Right atrium auricular region (tissue), 2 donors: Measurements from ENCODE around the gene SLC39A11. TPM values are rescaled to one million over a fixed set of nuclear protein-coding genes. Genes with fewer than 3 reads are reported as not detected.

Experiments
- DNase-seq: peaks from one replicate; pipeline ENCODE4 v3.0.0-alpha.2; 2019; ENCODE audit warnings: low spot score
- H3K27ac ChIP-seq, 2 donors: fragments of 200-600 bp; sonication (generic); 1 replicate in 1 of 2; 2 replicates in 1 of 2; pipeline ENCODE4 v1.5.1; 2016 to 2019
- H3K27me3 ChIP-seq, 2 donors: fragments of 200-600 bp; sonication (generic); one replicate each; pipeline versions ENCODE4 v1.5.1 to v1.6.0; 2017 to 2019
- H3K36me3 ChIP-seq: fragments of 200-600 bp; sonication (generic); one replicate; pipeline ENCODE4 v1.5.1; 2016
- H3K4me1 ChIP-seq, 2 donors: fragments of 200-600 bp; sonication (generic); one replicate each; pipeline versions ENCODE4 v1.5.1 to v1.6.0; 2017 to 2019
- H3K4me3 ChIP-seq, 2 donors: fragments of 200-600 bp; sonication (generic); 1 replicate in 1 of 2; 2 replicates in 1 of 2; pipeline ENCODE4 v1.5.1; 2017 to 2019; ENCODE audit warnings: mild to moderate bottlenecking in 1 of 2, moderate library complexity in 1 of 2
- H3K9me3 ChIP-seq, 2 donors: fragments of 200-600 bp; sonication (generic); one replicate each; pipeline ENCODE4 v1.5.1; 2019
- total RNA-seq, 2 donors: library from RNA; depleted of rRNA; stranded (reverse); fragments of >200 nt; gene quantifications; one replicate each; pipeline ENCODE4 v1.1.0, GENCODE V29; 2016
- TF ChIP-seq, protein P1 (sequence below), 2 donors: fragments of 200-600 bp; sonication (generic); IDR thresholded peaks; one replicate each; pipeline ENCODE4 v1.5.1; 2019; ENCODE audit warnings: antibody characterized with exemption in 2 of 2

The SLC39A11 gene
- total RNA-seq, 2 donors from 2014 or later, result 7.4 to 15.5 TPM

GRCh38 chr17:72822358-72823023 is 270.0 kb downstream of the SLC39A11 start:
- TF ChIP-seq, protein P1, sequence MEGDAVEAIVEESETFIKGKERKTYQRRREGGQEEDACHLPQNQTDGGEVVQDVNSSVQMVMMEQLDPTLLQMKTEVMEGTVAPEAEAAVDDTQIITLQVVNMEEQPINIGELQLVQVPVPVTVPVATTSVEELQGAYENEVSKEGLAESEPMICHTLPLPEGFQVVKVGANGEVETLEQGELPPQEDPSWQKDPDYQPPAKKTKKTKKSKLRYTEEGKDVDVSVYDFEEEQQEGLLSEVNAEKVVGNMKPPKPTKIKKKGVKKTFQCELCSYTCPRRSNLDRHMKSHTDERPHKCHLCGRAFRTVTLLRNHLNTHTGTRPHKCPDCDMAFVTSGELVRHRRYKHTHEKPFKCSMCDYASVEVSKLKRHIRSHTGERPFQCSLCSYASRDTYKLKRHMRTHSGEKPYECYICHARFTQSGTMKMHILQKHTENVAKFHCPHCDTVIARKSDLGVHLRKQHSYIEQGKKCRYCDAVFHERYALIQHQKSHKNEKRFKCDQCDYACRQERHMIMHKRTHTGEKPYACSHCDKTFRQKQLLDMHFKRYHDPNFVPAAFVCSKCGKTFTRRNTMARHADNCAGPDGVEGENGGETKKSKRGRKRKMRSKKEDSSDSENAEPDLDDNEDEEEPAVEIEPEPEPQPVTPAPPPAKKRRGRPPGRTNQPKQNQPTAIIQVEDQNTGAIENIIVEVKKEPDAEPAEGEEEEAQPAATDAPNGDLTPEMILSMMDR (IDR thresholded peaks at IDR 0.05), result no peak
- no peak for DNase-seq
- Histone ChIP-seq H3K4me3 (no peak overlapping the region), H3K4me1 (no peaks in the 10 kb centered on the region), H3K9me3 (peaks cover 0 to 24% of the 10 kb centered on the region in 2 donors), H3K27ac (no peak overlapping the region), H3K27me3 (no peaks in the 10 kb centered on the region), H3K36me3 (no peaks in the 10 kb centered on the region)

DNA sequence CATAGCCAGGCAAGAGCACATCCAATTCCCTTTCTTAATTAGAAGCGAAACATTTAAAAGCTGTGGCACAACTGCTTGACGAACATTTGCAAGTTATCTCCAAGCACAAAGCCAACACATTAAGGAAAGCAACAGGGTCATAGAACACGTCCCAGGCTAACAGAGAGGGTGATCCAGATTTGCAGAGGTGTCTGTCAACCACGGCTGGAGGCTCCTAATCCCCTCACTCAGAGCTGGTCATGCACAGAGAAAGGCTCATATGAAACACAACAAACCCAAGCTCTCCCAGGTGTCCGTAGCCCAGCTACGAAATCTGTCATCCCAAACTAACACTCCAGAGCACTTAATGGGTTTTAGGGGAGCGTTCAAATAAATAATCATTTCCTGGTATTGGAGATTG is 276.1 kb downstream of the SLC39A11 start:
- no peak for DNase-seq
- TF ChIP-seq, protein P1 (IDR thresholded peaks at IDR 0.05), result no peak
- H3K4me3 ChIP-seq, result no peak overlapping the region
- no peak overlapping the region for H3K27ac ChIP-seq
- H3K9me3 ChIP-seq, result peaks cover 0 to under 1% of the 10 kb centered on the region in 2 donors
- H3K36me3 ChIP-seq, result no peaks in the 10 kb centered on the region
- no peaks in the 10 kb centered on the region for H3K4me1 ChIP-seq
- no peaks in the 10 kb centered on the region for H3K27me3 ChIP-seq

DNA sequence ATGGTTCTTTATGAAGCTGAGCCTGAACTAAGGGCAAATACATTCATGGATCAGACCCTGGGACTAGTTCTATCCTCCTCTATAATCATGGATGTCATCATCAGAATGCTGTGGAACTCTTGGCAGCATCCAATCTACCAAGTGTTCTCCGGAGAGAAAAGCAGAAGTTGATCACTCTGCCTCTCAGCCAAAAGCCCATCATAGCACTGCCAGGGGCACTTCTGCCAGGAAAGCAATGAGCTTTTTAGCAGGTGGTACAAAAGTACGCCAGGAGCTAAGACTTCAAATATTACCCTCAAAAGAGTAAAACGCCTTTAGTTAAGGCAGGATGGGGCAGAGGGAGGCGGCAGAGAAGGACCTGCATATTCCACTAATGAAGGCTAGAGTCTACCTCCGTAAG is 279.0 kb downstream of the SLC39A11 start:
- Histone ChIP-seq H3K4me1 (no peaks in the 10 kb centered on the region), H3K27me3 (no peaks in the 10 kb centered on the region), H3K9me3 (peaks cover 0 to 13% of the 10 kb centered on the region in 2 donors), H3K36me3 (no peaks in the 10 kb centered on the region), H3K27ac (no peak overlapping the region), H3K4me3 (no peak overlapping the region)
- DNase-seq, result no peak
- TF ChIP-seq, protein P1 (IDR thresholded peaks at IDR 0.05), result no peak

GRCh38 chr17:72812823-72813222 is 279.7 kb downstream of the SLC39A11 start:
- Histone ChIP-seq H3K36me3 (no peaks in the 10 kb centered on the region), H3K9me3 (peaks cover 0 to 13% of the 10 kb centered on the region in 2 donors), H3K27ac (no peak overlapping the region), H3K4me3 (no peak overlapping the region), H3K4me1 (no peaks in the 10 kb centered on the region), H3K27me3 (no peaks in the 10 kb centered on the region)
- TF ChIP-seq, protein P1 (IDR thresholded peaks at IDR 0.05), result no peak
- DNase-seq, result no peak

GRCh38 chr17:72811976-72812687 is 280.4 kb downstream of the SLC39A11 start:
- no peaks in the 10 kb centered on the region for H3K4me1 ChIP-seq
- H3K9me3 ChIP-seq, result peaks cover 0 to 13% of the 10 kb centered on the region in 2 donors
- no peaks in the 10 kb centered on the region for H3K27me3 ChIP-seq
- TF ChIP-seq, protein P1 (IDR thresholded peaks at IDR 0.05), result no peak
- DNase-seq, result no peak
- no peak overlapping the region for H3K4me3 ChIP-seq
- H3K36me3 ChIP-seq, result no peaks in the 10 kb centered on the region
- no peak overlapping the region for H3K27ac ChIP-seq
